SHP77 (cell line): ENCODE data around the gene PIGV.
A peak's percentile ranks its signal among the peaks of the same experiment; 100 is the strongest.

Source experiments
- DNase-seq, 2 experiments: peaks; one replicate each; lab custom pipeline; 2025; lab: John Stamatoyannopoulos, UW

PIGV gene

DNA sequence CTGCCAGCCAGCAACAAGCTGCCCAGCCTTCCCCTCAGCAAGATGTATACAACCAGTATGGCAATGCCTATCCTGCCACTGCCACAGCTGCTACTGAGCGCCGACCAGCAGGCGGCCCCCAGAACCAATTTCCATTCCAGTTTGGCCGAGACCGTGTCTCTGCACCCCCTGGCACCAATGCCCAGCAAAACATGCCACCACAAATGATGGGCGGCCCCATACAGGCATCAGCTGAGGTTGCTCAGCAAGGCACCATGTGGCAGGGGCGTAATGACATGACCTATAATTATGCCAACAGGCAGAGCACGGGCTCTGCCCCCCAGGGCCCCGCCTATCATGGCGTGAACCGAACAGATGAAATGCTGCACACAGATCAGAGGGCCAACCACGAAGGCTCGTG lies 13.3 kb upstream of the PIGV start:
- no peak for DNase-seq

DNA sequence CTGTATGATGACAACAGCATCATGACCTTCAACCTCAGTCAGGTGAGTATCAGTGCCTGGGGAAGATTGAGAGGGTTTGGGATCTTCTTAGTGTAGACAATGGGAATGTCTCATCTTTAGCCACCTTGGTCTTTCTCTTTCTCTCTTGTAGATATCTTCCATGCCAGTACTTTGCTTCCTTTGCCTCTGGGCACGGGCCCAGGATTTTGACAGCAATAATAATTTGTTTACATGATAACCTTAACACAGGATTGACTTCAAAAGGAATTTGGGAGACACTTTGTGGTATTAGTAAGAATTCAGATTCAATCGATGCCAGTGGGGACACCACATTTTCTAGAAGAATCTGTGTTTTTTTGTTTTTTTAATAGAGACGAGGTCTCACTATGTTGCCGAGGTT lies 12.1 kb upstream of the PIGV start:
- DNase-seq, result no peak

DNA sequence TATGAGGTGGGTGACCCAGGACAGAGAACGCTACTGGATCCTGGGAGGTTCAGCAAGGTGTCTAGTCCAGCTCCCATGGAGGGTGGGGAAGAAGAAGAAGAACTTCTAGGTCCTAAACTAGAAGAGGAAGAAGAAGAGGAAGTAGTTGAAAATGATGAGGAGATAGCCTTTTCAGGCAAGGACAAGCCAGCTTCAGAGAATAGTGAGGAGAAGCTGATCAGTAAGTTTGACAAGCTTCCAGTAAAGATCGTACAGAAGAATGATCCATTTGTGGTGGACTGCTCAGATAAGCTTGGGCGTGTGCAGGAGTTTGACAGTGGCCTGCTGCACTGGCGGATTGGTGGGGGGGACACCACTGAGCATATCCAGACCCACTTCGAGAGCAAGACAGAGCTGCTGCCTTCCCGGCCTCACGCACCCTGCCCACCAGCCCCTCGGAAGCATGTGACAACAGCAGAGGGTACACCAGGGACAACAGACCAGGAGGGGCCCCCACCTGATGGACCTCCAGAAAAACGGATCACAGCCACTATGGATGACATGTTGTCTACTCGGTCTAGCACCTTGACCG lies 8.6 kb upstream of the PIGV start:
- DNase-seq, result no peak

DNA sequence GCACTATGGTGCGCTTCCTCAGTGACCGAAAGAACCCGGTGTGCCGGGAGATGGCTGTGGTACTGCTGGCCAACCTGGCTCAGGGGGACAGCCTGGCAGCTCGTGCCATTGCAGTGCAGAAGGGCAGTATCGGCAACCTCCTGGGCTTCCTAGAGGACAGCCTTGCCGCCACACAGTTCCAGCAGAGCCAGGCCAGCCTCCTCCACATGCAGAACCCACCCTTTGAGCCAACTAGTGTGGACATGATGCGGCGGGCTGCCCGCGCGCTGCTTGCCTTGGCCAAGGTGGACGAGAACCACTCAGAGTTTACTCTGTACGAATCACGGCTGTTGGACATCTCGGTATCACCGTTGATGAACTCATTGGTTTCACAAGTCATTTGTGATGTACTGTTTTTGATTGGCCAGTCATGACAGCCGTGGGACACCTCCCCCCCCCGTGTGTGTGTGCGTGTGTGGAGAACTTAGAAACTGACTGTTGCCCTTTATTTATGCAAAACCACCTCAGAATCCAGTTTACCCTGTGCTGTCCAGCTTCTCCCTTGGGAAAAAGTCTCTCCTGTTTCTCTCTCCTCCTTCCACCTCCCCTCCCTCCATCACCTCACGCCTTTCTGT lies 7.3 kb upstream of the PIGV start:
- no peak for DNase-seq

DNA sequence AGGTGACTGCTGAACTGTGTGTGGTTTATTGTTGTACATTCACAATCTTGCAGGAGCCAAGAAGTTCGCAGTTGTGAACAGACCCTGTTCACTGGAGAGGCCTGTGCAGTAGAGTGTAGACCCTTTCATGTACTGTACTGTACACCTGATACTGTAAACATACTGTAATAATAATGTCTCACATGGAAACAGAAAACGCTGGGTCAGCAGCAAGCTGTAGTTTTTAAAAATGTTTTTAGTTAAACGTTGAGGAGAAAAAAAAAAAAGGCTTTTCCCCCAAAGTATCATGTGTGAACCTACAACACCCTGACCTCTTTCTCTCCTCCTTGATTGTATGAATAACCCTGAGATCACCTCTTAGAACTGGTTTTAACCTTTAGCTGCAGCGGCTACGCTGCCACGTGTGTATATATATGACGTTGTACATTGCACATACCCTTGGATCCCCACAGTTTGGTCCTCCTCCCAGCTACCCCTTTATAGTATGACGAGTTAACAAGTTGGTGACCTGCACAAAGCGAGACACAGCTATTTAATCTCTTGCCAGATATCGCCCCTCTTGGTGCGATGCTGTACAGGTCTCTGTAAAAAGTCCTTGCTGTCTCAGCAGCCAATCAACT lies 6.4 kb upstream of the PIGV start:
- DNase-seq, result no peak

DNA sequence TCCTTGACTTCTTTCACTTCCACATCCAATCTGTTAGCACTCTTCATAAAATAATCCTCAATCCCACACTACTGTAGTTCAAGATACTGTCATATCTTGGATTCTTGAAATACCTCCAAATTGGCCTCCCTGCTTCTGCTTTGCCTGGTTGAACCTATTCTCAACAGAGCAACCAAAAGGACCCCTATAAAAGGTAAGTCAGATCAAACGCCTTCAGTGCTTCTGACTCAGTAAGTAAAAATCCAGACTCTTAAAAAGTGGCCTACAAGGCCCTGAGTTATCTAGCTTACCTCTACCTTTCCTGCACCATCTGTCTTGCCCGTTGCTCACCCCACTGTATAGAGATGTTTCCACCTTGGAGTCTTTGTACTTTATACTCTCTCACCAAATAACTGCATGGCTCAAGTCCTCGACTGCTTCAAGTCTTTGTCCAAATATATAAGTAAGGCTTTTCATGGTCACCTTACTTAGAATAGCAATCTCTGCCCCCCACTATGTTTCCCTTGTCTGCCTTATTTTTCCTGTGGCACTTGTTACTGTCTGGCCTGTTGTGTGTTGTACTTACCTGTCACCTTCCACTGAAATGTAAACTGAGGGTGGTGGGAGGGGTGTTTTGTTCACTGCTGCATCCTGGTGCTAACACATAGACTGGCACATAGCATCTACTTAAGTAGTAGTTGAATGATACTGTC lies 5.1 kb upstream of the PIGV start:
- DNase-seq, result no peak

DNA sequence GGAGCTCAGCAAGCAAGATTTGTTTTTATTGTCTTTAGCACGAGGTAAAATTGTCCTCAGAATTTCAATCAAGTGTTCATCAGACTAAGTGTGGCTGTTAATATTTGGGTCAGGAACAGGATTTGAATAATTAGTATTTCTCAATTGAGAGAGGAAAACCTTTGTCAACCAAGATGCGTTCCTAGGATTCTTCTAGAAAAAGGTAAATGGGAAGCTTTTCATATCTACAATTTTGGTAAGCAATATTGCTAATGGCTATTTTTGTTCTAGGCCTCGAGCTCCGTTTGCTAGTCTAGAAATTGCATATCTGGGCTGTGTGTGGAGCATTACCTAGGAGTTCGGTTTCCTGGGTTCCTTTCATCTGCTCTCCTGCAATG lies 4.1 kb upstream of the PIGV start:
- no peak for DNase-seq

DNA sequence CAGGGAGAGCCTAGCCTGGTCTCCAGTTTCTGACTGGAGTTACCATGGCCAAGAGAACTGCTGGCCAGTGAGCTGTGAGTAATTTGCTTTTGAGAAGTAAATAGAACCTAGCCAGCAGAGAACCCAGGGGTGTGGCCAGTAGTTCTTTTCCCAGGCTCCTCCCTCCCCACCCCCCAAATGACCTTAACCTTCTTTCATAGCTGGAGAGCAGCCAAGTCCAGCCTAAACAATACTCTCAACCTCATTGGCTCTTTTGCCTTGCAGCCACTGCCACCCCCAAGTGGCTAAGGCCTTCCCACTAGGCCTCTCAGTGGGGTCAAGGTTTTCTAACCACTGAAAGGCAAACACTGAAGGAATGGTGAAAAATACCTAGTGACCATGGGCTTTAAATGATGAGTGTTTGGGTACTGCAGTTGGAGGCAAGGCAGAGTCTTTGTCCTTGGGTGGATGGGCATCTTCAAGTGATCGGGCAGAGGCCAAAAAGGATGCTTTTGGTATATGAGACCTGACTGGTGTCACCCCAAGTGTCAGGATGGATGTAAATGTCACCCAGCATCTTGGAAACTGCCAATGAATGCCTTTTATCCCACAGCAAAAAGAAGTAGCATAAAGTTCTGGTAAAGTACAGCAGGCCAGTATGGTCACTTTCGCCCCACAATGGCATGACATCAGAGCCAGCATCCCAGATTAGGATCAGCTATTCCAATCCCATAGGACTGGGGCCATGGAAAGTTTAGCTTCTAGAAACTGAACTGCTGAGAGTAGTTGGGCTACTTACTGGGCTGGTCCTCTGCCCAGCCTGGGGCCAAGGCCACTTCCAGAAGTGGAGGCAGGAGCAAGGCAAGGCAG lies 3.5 kb upstream of the PIGV start:
- peak in 1 of 2 experiments; percentile 14 for DNase-seq

DNA sequence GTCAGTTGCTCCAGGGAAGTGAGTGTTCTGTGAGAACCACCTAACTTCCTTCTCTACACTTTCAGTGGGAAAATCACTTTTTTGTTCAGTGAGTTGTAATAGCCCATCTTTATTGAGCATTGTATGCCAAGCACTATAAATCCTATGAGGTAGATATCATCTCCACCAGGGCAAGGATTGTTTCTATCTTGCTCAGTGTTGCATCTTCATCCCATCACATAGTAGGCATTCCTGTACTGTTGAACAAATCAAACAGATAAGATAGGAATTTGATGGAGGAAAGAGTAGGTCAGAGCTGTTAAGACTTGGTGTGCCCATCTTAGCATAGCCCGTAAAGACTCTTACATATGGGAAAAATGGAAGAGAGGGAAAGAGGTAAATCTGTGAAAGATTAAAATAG lies 2.9 kb upstream of the PIGV start:
- no peak for DNase-seq

DNA sequence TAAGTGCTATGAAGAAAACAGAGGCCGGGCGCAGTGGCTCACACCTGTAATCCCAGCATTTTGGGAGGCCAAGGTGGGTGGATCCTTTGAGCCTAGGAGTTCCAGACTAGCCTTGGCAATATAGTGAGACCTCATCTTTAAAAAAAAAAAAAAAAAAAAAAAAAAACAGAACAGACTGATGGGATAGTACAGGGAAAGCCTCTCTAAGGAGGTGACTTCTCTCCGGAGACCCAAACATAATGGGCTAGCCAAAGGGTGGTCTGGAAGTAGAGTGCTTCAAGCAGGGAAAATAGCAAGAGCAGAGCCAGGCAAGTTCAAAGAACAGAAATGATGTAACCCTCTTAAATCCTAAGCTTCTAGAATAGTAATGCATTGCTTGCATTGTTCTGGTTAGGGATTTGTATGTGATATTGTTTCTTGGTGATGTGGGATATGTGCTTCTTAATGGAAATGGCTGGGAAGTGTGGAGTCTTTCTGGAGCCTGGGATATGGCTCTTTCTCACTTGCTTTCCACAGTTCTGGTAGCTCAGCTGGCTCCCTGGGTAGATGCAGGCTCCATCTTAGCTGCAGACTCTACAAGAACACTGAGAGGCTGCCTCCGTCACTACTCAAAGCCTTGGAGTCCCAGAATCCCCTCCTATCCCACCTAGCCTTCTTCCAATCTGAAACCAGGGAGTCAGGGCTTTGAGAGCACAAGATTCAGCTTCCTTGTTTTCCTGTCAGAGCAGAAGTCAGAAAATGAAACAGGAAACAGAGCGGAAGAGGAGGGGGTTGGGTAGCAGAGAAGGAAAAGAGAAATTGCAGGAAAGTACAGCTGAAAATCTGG lies 1.9 kb upstream of the PIGV start:
- DNase-seq, result no peak

DNA sequence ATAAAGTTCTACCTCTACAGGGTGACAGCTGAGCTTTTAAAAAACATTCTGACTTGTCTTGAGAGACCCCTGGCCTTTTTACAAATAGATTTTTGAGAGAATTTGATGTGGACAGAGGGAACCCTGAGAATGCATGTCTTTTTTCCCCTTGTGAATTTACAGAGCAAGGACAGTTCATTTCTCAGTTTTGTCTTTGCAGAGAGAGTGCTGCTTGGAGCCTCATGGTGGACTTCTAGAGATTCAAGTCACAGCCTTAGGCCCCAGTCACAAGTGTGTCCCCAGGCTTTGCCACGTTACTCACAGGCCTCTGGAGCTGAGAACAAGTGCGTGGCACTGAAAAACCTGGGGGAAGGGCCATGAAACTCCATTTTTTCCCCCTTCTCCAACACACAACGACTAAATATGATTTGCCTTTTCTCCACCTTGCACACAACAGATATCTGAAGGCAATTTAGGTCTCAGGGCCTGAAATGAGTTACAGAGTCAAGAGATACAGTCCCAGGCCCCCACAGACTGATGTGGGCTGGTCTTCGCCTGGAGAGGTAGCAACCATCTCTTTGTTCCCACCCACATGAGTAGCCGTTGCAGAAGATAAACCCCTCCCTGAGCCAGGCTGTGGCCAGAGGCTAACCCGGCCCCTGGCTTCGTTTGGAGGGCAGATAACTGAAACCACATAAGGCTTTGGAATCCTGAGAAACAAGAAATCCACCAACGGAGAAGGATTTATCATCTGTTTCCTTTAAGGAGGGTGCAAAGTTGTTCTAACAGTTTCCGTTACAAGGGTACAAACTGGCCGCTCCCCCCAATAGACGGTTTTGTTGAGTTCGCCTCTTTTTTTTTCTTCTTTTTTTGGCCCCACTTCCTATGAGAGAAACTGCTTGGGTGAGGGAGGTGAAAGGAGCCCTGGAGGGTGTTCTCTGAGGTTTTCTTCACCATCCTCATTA lies 1.0 kb upstream of the PIGV start:
- DNase-seq, result peak; percentile 41 to 56

DNA sequence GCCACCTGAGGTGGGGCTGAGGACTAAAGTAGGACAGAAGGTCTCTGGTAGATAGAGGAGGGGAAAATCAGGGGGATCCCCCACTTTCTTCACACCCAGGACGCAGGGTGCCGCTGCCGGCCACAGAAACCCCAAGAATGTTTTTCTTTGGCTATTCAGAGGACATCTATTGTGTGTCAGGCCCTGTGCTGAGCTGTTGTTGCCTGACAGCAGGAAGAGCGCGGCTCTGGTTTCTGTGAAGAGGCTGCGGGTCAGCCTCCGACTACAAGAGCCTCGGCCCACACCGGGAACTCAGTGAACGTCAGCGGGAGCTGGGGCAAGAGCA lies 407 bp upstream of the PIGV start:
- DNase-seq, result peak; percentile 57 to 59

DNA sequence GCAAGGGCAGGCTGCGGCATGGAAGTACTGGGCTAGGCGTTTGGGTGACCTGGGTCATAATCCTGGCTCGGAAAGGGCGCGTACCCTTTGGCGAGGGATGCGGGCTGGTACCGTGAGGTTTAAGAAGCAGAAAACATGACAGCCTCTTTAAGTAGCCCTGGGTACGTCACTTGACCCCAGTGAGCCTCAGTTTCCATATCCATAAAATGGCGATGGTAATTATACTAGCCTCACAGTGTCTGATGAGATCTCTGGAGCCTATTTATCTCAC lies 700 bp downstream of the PIGV start:
- no peak for DNase-seq

DNA sequence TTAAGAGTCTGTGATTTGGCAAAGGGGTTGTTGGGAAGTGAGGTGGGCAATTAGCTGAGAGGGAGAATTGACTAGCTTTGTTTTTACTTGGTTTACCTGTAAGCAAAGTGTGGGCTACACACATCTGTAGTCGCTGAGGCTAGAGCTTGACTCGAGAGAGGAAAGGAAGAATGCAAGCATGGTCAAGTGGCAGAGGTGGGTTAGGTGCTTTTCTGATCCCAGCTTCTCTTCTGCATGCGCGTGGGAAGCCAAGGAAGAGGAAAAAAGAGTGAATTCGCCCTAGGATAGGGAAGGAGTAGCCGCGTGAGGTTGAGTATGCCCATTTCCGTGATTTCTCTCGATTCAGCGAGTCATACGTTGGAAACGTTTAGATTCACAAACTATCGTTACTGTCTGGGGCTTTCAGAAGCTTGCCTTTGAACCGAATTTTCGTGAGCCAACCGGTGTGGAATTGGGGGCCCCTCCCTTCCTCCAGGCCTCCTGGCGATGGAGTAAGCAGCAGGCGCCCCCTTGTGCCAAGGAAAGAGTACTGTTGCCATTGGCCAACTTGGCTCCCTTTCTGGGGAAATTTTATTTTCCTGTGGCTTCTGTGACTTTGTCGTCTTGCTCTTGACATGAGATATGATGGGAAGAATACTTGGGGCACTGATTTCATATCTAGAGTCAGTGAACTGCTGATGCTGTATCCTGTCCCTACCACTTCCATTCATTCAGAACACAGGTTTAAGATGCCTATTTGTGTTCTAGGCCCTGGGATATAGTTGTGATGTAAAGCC lies 1.3 kb downstream of the PIGV start:
- peak; percentile 83 to 88 for DNase-seq

DNA sequence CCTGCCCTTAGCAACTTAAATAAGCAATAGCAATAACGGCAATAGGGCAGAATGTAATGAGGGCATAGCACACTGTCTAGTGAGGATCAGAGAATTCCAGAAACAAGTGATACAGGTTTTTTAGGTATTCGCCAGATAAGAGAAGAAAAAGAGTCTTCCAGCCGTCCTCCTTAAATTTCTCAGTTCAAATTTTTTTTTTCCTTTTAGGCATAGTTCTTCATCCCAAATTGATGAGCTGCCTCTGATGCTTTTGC lies 1.8 kb downstream of the PIGV start:
- no peak for DNase-seq

DNA sequence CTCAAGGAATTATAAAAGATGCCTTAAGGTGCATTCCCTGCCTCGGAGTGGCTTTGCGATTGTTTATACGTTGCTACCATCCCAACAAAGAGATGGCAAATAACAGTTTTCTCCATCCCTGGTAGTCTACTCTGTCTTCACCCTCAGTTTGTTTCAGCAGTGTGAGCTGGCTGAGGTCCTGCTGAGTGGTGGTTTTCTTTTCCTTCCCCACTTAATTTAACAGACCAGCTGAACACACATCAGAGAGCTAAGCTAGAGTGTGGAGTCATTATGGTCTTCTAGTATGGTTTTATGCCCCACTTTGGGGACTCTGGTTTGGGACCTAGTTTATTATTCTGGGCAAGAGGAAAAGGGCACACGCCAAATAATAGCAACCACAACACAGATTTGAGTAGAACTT lies 2.2 kb downstream of the PIGV start:
- DNase-seq, result no peak

DNA sequence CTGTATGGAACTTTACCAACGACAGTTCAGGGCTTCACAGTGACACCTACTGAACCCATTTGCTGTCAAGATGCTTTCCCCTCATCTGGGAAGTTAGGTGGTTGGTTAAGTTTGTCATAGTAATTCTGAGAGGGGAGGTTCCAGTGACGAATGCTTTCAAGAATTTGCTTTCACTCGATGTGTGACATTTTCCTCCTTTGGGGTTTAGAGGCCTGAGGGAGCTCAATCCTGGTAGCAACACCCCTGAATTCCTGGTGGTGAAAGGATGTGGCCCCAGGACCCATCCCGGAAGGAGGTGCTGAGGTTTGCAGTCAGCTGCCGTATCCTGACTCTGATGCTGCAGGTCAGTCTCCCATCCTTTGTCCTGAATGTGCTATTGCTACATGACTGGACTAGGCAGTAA lies 2.8 kb downstream of the PIGV start:
- DNase-seq, result no peak

DNA sequence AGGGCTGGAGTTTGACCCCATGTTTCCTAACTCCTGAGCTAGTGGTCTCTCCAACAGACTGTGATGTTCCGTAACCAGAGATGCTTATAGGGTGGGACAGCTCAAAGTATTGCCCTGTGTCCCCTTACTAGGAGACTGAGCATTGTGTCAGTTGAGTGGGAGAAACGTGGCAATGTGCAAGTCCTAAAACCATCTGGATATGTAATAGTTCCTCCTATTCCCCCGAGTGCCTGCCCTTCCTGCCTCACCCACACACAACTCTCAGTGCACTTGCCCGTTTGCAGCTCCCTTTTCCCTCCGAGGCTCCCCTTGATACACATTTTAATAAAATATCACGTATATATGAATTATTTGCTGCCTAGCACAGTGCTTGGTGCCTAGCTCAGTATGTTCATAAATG lies 3.4 kb downstream of the PIGV start:
- no peak for DNase-seq

DNA sequence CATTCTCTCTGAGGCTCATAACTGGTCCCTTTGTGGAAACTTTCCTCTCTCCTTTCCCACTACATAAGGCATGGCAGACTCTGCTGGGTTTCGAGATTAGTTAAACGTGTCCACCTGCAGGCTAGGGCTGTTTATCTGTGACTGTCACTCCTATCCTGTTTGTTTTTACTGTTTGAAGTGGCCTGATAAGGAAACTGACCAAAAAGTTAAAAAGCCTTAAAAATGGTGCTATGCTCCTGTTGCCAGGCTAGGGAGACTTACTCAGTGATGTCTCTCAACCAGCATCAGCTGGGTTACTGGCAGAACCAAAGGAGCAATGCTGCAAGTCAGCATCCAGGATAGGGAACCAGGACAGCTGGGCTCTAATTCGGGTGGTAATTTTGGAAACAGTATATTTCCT lies 3.9 kb downstream of the PIGV start:
- DNase-seq, result no peak

DNA sequence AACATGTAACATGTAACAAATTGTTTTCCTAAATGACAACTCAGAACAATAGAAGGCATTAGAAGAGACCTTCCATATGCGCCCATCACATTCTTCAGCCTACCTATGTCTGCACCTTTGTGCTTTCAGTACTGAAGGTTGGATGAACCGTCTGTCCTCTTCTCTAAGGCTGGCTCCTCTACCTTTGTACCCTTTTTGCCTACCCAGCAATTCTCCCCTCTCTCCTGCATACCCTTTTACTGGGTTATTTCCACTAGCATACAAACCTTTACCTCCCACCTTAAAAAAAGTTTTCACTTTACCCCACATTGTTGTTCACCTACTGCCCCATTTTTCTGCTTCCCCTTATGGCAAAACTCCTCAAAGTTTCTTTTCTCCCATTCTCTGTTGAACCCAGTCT lies 5.2 kb downstream of the PIGV start:
- DNase-seq, result no peak
